HG02678 (cell line): Measurements from ENCODE around the gene STX11.
A peak's percentile ranks its signal among the peaks of the same experiment; 100 is the strongest.
"Not testable (repeated sequence)": the region's sequence is repeated elsewhere in the genome, so short reads cannot be mapped to it uniquely, and the experiment has no call there.

Source experiments
- ATAC-seq: cut with Tn5 transposase; IDR thresholded peaks from one replicate; pipeline ENCODE4 v1.9.1; 2021; ENCODE audit warnings: mild to moderate bottlenecking, moderate library complexity; ENCODE audit not compliant: unreplicated experiment

The STX11 gene

DNA sequence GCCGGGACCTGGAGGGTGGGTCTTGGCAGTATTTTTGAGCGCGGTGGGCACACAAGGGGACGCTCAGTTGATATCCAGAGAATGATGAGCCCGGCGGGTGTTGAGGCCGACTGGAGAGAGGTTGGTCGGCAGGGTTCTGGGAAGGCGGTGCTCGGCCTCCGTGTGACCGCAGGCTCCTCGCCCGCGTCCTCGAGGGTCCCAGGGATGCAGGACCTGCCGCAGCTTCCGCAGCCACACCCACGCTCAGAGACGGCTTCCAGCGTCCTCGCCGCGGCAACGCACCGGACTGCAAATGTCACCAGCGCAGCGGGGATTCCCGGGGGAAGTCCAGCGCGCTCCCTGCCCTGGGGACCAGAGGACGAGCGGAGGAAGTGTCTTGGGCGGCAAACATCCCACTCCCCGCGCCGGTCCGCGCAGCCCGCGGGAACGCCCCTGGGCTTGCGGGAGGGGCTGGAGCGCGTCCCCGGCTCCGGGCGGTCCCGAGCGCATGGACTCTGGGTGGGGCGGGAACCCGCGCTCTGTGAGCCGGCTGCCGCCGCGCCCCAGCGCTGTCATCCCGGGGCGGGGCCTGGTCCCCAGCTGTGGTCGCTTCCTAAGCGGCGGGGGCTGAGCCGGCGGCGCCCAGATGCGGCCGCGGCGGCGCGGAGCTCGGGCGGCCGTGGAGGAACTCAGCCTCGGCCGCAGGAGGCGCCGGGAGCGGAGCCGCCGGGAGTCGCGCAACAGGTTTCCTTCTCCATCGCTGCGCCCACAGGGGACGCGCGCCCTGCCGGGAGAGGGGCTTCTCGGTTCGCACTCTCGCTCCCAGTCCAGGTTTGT, at the start of gene STX11:
TSS of gene STX11 (plus strand) at position 624 of the 816 bp plus-strand sequence. CDS start 36,111 bp downstream, outside the sequence.
- peak; percentile 74 for ATAC-seq

GRCh38 chr6:144103026-144103563, 47.2 kb upstream of the STX11 start:
- no peak for ATAC-seq

GRCh38 chr6:144104488-144104887, 45.8 kb upstream of the STX11 start:
- no peak for ATAC-seq

DNA sequence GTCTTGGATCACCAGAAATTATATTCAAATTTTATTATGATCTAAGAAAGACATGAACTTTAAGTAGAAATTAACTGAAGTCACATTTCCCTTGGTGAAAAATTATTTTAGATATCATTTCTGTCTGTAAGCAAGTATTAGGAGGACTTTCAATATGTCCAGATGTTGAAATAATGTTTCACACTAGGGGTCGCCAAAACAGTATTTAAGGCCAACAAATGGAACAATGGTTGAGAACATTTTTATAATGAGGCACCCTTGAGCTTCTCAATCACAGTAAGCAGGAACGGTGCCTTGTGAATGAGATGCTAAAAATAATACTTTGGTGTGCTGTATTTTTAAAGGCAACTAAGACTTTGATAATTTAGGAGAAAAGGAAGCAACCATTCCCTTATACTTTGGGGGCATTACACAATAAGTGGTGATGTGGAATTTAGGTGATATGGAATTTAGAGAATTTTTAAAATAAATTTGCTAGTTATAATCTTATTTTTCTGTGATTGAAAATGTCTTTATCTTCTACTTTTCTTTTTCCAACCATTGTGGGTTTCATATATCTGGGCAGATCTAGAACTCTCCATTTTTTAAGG, 45.3 kb upstream of the STX11 start:
- ATAC-seq: peak; percentile 83

- ATAC-seq: no peak
These were observed 44.1 kb upstream of the STX11 start for GRCh38 chr6:144106206-144106605.

- ATAC-seq: no peak
These were observed 40.1 kb upstream of the STX11 start for GRCh38 chr6:144110210-144110609.

DNA sequence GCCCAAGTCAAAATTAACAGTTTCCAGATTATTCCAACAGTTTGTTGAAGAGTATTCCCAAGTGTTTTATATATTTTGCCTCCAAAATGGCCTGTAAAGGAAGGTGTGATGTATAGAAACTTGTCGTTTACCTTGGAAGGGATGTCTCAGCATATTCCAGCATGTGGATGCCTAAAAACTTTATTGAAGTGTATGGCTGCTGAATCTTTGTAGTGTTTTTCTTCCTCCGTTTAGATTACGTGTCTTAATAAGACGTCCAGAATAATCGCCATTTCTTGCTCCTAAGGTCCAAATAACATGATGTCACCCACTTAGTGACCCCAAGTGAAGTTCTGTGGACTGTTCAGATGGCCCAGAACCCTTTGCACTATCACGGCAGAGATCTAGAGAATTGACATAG, 37.0 kb upstream of the STX11 start:
- no peak for ATAC-seq

- ATAC-seq: no peak
These were observed 35.1 kb upstream of the STX11 start for GRCh38 chr6:144115219-144115618.

- no peak for ATAC-seq
These were observed 30.9 kb upstream of the STX11 start for GRCh38 chr6:144119376-144119775.

- ATAC-seq: no peak
These were observed 27.5 kb upstream of the STX11 start for GRCh38 chr6:144122861-144123260.

GRCh38 chr6:144123421-144123820, 26.9 kb upstream of the STX11 start:
- no peak for ATAC-seq

- no peak for ATAC-seq
These were observed 26.5 kb upstream of the STX11 start for GRCh38 chr6:144123836-144124235.

GRCh38 chr6:144127097-144127496, 23.2 kb upstream of the STX11 start:
- no peak for ATAC-seq

GRCh38 chr6:144129469-144129868, 20.8 kb upstream of the STX11 start:
- no peak for ATAC-seq

DNA sequence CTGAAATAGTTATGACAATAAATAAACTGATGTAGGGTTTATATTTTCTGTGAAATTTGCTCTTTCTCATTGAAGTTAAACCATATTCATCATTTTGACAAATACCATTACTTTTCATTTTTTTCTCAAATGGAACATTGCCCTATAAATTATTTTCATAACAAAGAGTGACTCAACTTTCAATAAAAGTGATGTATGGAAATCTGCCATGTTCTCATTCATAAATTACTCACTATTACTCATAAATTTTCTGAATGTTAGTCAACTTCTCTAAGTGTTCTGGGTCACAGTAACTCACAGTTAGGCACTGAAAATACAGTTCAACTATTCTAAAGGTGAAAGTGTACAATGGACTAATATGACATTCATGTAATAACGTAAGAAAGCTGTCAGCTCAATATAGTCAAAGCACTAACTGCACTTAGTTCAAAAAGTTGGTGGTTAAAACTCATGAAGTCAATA, 19.0 kb upstream of the STX11 start:
- no peak for ATAC-seq

DNA sequence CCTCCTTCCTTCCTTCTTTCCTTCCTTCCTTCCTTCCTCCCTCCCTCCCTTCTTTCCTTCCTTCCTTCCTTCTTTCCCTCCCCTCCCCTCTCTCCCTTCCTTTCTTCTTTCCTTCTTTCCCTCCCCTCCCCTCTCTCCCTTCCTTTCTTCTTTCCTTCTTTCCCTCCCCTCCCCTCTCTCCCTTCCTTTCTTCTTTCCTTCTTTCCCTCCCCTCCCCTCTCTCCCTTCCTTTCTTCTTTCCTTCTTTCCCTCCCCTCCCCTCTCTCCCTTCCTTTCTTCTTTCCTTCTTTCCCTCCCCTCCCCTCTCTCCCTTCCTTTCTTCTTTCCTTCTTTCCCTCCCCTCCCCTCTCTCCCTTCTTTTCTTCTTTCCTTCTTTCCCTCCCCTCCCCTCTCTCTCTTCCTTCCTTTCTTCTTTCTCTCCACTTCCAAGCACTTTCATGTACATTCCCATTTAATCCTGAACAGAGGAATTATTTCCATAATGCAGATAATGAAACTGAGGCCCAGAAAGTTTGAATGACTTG, 18.1 kb upstream of the STX11 start:
- ATAC-seq: not testable (repeated sequence)

DNA sequence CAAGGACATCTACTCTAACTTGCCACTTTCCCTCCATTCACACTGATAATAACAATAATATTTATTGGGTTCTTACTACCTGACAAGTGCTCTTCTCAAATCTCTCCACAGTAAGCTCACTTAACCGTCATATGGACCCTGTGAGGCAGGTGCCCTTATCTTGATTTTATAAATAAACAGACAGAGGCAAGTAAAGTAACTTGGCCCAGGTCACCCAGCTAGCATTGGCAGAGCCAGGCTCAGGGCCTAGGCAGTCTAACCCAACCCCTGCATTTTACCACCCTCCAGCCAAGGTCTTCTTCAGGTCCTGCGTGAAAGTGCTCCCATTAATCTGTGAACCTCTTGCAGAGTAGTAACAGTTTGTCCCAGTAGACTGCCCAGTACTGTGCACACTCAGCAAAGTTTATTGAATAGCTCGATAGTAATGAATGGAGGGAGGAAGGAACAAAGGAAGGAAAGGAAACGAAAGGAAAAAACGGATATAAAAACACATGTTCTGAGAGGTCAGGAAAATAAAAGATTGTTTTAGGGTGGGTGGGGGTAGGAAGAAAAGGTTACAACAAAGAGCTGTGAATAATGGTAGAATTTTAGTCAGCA, 17.0 kb upstream of the STX11 start:
- ATAC-seq: no peak

- no peak for ATAC-seq
These were observed 16.1 kb upstream of the STX11 start for GRCh38 chr6:144134176-144134575.

DNA sequence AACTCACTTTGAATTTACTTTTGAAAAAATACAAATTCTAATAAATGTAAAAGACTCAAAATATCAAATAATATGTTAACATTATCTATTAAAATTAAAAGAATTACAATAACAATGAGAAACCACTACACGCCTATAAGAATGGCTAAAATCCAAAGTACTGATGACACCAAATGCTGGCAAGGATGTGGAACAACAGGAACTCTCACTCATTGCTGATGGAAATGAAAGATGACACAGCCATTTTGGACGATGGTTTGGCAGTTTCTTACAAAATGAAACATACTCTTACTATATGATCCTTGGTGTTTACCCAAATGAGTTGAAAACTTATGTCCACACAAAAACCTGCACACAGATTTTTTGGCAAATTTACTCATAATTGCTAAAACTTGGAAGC, 15.6 kb upstream of the STX11 start:
- no peak for ATAC-seq

GRCh38 chr6:144138542-144138941, 11.8 kb upstream of the STX11 start:
- ATAC-seq: no peak

- ATAC-seq: no peak
These were observed 10.5 kb upstream of the STX11 start for GRCh38 chr6:144139817-144140216.
